HUES48 (cell line): ENCODE data around the gene LPAR4.

Source experiments
- H3K27ac ChIP-seq: one replicate; pipeline ENCODE4 v1.7.0; 2013; ENCODE audit warnings: low read depth, low read length, inconsistent platforms
- H3K27me3 ChIP-seq: 2 replicates; pipeline ENCODE4 v1.6.1; 2013; ENCODE audit warnings: mild to moderate bottlenecking, low read length; ENCODE audit not compliant: control insufficient read depth, insufficient read depth
- H3K36me3 ChIP-seq: 2 replicates; pipeline ENCODE4 v1.6.1; 2013; ENCODE audit warnings: low read length; ENCODE audit not compliant: control insufficient read depth, insufficient read depth
- H3K4me1 ChIP-seq: 2 replicates; pipeline ENCODE4 v1.6.1; 2013; ENCODE audit warnings: mild to moderate bottlenecking, low read length; ENCODE audit not compliant: control insufficient read depth, insufficient read depth
- H3K4me3 ChIP-seq: 2 replicates; pipeline ENCODE4 v1.5.1; 2013; ENCODE audit warnings: mild to moderate bottlenecking, low read depth, low read length
- H3K9ac ChIP-seq: 2 replicates; pipeline ENCODE4 v1.6.1; 2013; ENCODE audit warnings: mild to moderate bottlenecking, low read depth, low read length, moderate library complexity
- H3K9me3 ChIP-seq: 2 replicates; pipeline ENCODE4 v1.6.1; 2013; ENCODE audit warnings: low read length; ENCODE audit not compliant: control insufficient read depth, insufficient read depth

LPAR4 gene, protein sequence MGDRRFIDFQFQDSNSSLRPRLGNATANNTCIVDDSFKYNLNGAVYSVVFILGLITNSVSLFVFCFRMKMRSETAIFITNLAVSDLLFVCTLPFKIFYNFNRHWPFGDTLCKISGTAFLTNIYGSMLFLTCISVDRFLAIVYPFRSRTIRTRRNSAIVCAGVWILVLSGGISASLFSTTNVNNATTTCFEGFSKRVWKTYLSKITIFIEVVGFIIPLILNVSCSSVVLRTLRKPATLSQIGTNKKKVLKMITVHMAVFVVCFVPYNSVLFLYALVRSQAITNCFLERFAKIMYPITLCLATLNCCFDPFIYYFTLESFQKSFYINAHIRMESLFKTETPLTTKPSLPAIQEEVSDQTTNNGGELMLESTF

DNA sequence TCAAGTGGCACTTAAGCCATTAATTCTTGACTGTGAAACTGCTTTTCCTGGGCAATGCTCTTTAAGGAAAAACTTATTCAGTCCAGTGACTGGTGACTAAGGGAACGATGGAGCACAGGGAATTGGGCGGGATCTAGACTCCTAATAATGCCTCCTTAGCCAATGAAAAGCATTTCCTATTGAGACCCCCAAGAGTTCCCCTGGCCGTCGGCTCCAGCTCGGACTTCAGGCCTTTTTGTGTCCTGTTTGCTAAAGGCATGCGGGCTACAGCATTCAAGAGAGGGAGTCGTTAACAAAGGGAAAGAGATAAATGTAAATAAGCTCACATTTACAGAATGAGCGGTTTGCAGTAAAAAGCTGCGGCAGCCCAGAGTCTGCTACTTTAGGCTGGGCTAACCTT lies at the start of gene LPAR4:
LPAR4 (plus strand) TSS at position 232 of the 400 bp plus-strand sequence. CDS start 7,150 bp downstream, outside the sequence.
- Histone ChIP-seq H3K36me3 (no peaks in the 10 kb centered on the region), H3K4me3 (peak within 1 kb of the TSS; percentile 61), H3K27ac (peak within 1 kb of the TSS; percentile 77), H3K9me3 (peaks cover 43% of the 10 kb centered on the region), H3K9ac (peak within 1 kb of the TSS; percentile 26; the same call in 1 of the 2 replicates), H3K27me3 (no peaks in the 10 kb centered on the region), H3K4me1 (peaks cover 12% of the 10 kb centered on the region)

DNA sequence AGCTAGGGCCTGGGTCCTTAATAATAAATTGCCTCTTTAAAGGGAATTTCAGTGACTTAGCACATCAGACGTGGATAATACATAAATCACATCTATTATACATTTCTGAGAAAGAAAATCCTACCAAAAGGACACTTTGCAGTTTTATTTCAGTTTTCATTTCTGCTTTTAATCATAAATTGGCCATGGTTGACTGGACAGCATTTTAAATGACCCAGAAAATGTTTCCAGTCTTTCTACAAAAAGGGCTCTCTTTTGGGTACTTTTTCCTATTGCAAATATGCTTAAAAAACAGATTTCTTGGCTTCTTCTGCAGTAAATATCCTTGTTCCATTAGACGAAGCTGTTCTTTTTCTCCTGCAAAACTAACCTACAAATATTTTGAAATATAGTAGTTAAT lies 41.4 kb upstream of the LPAR4 start:
- Histone ChIP-seq H3K9me3 (peaks cover 39% of the 10 kb centered on the region), H3K27me3 (no peaks in the 10 kb centered on the region), H3K4me1 (no peaks in the 10 kb centered on the region)

DNA sequence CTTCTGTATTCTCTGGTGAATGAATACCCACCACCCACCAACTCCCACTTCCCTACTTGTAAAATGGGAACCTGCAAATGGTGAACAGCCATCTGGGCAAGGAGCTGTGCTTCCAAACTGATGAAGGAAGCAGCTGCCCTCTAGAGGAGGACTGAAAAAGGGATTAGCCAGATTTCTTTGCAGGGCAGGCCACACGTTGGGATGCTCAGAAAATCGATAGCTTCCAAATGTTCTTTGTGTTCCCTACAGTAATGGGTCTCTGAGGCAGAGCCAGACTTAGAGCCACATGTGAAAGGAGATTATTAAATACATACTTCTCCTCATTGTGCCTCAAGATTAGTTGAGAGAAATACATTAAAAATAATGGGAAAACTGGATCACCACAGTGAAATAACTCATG lies 39.3 kb upstream of the LPAR4 start:
- no peaks in the 10 kb centered on the region for H3K4me1 ChIP-seq
- no peak overlapping the region for H3K9ac ChIP-seq
- no peak overlapping the region for H3K27ac ChIP-seq
- no peaks in the 10 kb centered on the region for H3K27me3 ChIP-seq
- H3K9me3 ChIP-seq, result peaks cover 31% of the 10 kb centered on the region
- H3K4me3 ChIP-seq, result no peak overlapping the region
- H3K36me3 ChIP-seq, result no peaks in the 10 kb centered on the region

More for the DNA sequence above, 41.4 kb upstream of the LPAR4 start:
- Histone ChIP-seq H3K36me3 (no peaks in the 10 kb centered on the region), H3K9ac (no peak overlapping the region), H3K4me3 (no peak overlapping the region), H3K27ac (no peak overlapping the region)

DNA sequence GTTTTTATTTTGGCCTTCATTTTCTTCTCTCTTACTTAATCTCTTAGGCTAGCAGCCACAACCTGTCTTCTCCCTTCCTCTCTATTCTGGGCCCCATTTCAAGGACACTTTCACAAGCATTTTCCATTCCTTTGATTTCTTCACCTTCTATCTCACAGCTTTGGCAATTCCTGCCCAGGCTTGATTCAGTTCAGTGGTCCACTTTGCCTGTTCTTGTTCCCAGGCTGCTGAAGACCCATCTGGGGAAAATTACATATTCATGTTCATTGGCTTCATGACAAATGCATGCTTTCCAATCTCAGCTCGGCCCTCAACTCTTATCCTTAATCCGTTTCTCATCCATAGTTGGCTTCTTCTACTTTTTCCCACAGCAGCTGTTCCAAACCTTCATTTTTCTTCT lies 38.7 kb upstream of the LPAR4 start:
- Histone ChIP-seq H3K4me1 (no peaks in the 10 kb centered on the region), H3K27me3 (no peaks in the 10 kb centered on the region), H3K27ac (no peak overlapping the region), H3K9me3 (peaks cover 34% of the 10 kb centered on the region), H3K9ac (no peak overlapping the region), H3K4me3 (no peak overlapping the region), H3K36me3 (no peaks in the 10 kb centered on the region)

DNA sequence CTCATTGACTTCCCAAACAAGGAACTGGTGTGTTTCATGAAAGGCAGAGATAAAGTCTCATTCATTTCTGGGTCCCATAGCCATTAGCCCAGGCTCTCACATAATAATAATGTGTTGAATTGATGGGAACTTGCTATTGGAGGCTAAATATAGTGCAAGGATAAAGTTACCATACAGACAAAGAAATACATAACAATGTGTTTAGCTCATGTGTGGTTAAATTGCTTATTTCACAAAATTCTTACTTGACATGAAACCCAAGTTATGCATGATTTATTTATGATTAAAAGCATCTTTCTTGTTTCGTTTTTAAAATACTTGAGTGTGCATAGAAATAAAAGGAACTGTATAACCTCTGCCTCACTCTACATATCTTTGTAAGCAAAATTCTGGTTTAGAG lies 37.3 kb upstream of the LPAR4 start:
- Histone ChIP-seq H3K9ac (no peak overlapping the region), H3K4me3 (no peak overlapping the region; the same call in 1 of the 2 replicates), H3K9me3 (peaks cover 30% of the 10 kb centered on the region), H3K36me3 (no peaks in the 10 kb centered on the region), H3K27ac (no peak overlapping the region), H3K4me1 (no peaks in the 10 kb centered on the region), H3K27me3 (no peaks in the 10 kb centered on the region)

DNA sequence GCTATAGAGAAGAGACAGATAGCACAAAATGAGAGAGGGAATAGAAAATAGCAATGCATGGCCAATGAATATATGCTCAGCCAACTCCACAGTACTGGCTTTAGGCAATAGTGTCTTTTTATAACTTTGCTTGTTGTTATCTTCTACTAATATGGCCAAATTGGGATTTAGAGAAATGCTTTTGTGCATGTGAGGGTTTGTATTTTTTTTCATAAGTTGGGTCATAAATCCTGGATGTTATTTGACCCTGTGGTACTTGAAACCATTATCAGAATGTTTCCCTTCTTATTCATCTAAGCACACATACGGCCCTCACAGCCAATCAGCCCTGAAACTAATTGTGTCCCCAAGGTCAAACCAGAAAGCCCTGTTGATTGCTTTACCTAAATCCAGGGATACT lies 35.2 kb upstream of the LPAR4 start:
- peaks cover 43% of the 10 kb centered on the region for H3K9me3 ChIP-seq
- H3K4me3 ChIP-seq, result no peak overlapping the region
- no peak overlapping the region for H3K9ac ChIP-seq
- no peak overlapping the region for H3K27ac ChIP-seq
- no peaks in the 10 kb centered on the region for H3K27me3 ChIP-seq
- no peaks in the 10 kb centered on the region for H3K4me1 ChIP-seq
- H3K36me3 ChIP-seq, result no peaks in the 10 kb centered on the region

DNA sequence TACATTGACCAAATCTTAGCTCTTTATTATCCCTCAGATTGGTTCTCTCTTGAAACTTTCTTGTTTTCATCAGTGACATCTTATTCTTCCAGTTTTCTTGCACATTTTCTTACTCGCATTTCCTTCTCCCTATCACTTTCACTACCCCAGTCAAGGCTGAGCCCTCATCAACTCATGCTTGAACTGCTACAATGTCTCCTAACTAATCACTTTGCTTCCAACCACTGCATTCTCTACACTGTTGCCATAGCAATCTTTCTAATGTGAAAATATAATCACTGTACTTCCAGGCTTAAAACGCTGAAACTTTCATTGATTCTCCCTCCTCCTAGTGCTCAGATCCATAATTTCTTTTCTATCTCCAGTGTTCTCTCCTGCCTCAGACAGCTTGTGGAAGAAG lies 22.2 kb upstream of the LPAR4 start:
- Histone ChIP-seq H3K9ac (no peak overlapping the region), H3K4me1 (no peaks in the 10 kb centered on the region), H3K27ac (no peak overlapping the region), H3K27me3 (no peaks in the 10 kb centered on the region), H3K9me3 (peaks cover 28% of the 10 kb centered on the region), H3K4me3 (no peak overlapping the region), H3K36me3 (no peaks in the 10 kb centered on the region)

DNA sequence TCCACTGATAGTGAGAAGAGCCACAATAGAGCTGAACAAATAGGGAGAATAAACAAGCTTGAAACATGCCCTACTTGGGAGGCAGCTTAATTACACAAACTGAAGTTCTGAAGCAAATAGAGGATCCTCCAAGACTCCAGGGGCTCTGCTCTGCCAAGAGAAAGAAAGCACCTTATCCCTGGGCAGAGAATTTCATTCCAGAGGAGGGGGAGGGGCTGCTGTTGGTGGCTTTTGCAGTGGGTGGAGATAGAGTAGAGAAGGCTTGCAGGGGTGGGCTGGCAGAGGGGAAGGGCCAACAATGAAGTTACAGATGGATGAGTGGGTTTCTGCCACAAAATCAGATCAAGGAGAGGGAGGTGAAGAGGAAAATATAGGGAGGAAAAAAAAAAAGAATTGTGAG lies 1.0 kb upstream of the LPAR4 start:
- Histone ChIP-seq H3K36me3 (no peaks in the 10 kb centered on the region), H3K9me3 (peaks cover 38% of the 10 kb centered on the region), H3K4me3 (peak overlapping the region; percentile 20; the same call in 1 of the 2 replicates), H3K27me3 (no peaks in the 10 kb centered on the region), H3K9ac (no peak overlapping the region), H3K4me1 (peaks cover 12% of the 10 kb centered on the region), H3K27ac (peak overlapping the region; percentile 25)

DNA sequence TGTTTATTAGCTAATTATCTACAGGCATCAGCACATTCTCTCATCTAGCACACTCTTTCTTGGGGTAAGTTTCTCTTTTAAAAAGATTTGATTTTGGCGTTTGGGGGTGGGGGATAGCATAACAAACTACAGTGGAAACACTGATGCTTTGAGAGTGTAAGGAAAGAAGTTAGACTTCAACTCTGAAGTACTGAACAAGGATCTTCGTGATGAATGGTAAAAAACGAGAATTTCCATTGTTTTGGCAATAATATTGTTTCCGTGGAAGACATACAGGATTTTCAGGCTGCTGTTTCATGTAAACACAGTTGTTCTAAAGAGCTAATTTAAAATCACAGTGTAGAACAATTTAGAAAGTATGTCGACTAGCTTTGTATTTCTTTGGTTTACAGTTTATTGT lies 451 bp downstream of the LPAR4 start:
- peak overlapping the region; percentile 26; the same call in 1 of the 2 replicates for H3K9ac ChIP-seq

DNA sequence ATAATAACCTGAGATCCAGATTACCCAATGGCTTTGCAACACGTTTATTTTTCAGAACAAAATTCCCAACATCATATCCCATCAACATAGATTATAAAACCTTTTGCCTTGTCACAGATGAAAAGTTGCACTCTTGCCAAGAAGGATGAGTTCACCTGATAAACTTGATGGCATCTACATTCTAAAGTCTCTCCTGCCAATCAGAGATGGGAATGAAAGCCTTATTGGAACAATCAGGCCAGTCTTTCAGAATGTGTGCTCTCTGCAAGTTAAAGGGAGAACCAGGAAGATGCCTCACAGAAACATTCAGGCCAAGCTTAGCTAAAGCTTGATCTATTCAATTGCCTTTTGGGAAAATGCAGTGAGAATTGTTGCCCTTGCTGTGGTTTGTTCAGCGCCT lies 1.3 kb downstream of the LPAR4 start:
- no peaks in the 10 kb centered on the region for H3K36me3 ChIP-seq
- peak overlapping the region; percentile 61 for H3K4me3 ChIP-seq
- H3K9ac ChIP-seq, result no peak overlapping the region
- no peaks in the 10 kb centered on the region for H3K27me3 ChIP-seq
- peak overlapping the region; percentile 5 for H3K27ac ChIP-seq
- H3K4me1 ChIP-seq, result peaks cover 12% of the 10 kb centered on the region
- peaks cover 42% of the 10 kb centered on the region for H3K9me3 ChIP-seq

More for the DNA sequence above, 451 bp downstream of the LPAR4 start:
- Histone ChIP-seq H3K9me3 (peaks cover 42% of the 10 kb centered on the region), H3K4me3 (peak overlapping the region; percentile 61), H3K27me3 (no peaks in the 10 kb centered on the region), H3K36me3 (no peaks in the 10 kb centered on the region), H3K27ac (peak overlapping the region; percentile 66), H3K4me1 (peaks cover 12% of the 10 kb centered on the region)

DNA sequence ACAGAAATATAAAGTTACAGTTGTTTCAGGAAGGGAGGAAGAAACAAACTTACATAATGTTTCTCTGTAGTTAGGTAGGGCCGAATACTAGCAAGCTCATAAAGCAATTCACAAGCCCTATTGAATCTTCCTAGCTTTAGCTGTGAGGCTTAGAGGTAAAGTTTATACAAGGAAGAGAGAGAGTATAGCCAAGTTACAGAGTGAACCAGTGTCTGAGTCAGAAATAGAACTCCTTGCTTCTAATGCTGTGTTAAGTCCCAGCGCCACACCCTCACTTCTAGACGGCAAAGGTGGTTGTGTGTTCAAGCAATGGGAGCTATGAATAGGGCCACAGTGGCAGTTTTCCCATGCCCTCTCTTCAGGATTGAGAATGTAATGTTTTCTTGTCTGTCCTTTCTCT lies 6.1 kb downstream of the LPAR4 start:
- Histone ChIP-seq H3K4me3 (no peak overlapping the region), H3K36me3 (0 out of 2 replicates have a peak, but pooled peaks cover 4% of the 10 kb centered on the region), H3K27me3 (no peaks in the 10 kb centered on the region), H3K27ac (no peak overlapping the region), H3K9ac (no peak overlapping the region), H3K9me3 (peaks cover 48% of the 10 kb centered on the region), H3K4me1 (peaks cover 6% of the 10 kb centered on the region; the same call in 1 of the 2 replicates)
